Measurements from ENCODE around the gene EMILIN1. TPM values are rescaled to one million over a fixed set of nuclear protein-coding genes. Genes with fewer than 3 reads are reported as not detected.

Gene EMILIN1
- total RNA-seq, 4 donors from 2014 or later: 6.8 to 18.2 (median 11.3) TPM

GRCh38 chr2:27123302-27124150 lies 45.1 kb downstream of the EMILIN1 start, which contains the start of gene ABHD1:
ABHD1 (plus strand) TSS chr2:27123815; CDS start chr2:27123949, 134 bp downstream.
- ATAC-seq: peak; percentile 57 to 83
- DNase-seq: peak; percentile 57 to 76
- peak within 1 kb of the TSS; percentile 65 to 80 (median 70) for H3K4me3 ChIP-seq
- TF ChIP-seq CTCF (IDR thresholded peaks at IDR 0.05 in 4 of 5, conservative IDR thresholded peaks at IDR 0.05 in 1 of 5): no peak
- peak; percentile 56 to 71 for TF ChIP-seq POLR2A (IDR thresholded peaks at IDR 0.05)
- H3K36me3 ChIP-seq: no peaks in the 10 kb centered on the region
- peaks cover 16 to 27% of the 10 kb centered on the region in 2 donors for H3K4me1 ChIP-seq
- in situ Hi-C loops (cut with MboI; ENCODE audit: low sequenced_read_pairs in 4 of 4) (no loop called here), intact Hi-C loops (cut with DNase I; ENCODE audit: low total_unique reads) (loop anchor here (5.0 kb wide), 1 partner anchor 159 kb away; the partner anchor contains the start of gene TRIM54)
- peak within 1 kb of the TSS; percentile 83 to 93 (median 86) for H3K27ac ChIP-seq
- H3K27me3 ChIP-seq: no peaks in the 10 kb centered on the region
- H3K9me3 ChIP-seq: no peaks in the 10 kb centered on the region

- Histone ChIP-seq H3K27me3 (no peaks in the 10 kb centered on the region), H3K9me3 (no peaks in the 10 kb centered on the region), H3K4me3 (no peak overlapping the region), H3K27ac (peak overlapping the region; percentile 83 to 93 (median 86)), H3K36me3 (no peaks in the 10 kb centered on the region), H3K4me1 (peaks cover 15 to 27% of the 10 kb centered on the region in 2 donors)
- no peak for TF ChIP-seq POLR2A (IDR thresholded peaks at IDR 0.05)
- TF ChIP-seq CTCF (IDR thresholded peaks at IDR 0.05 in 4 of 5, conservative IDR thresholded peaks at IDR 0.05 in 1 of 5): no peak
- in situ Hi-C loops (cut with MboI; ENCODE audit: low sequenced_read_pairs in 4 of 4) (no loop called here), intact Hi-C loops (cut with DNase I; ENCODE audit: low total_unique reads) (no loop called here)
- ATAC-seq: no peak
- DNase-seq: no peak
Observed at GRCh38 chr2:27125104-27125503, 46.7 kb downstream of the EMILIN1 start.

- Histone ChIP-seq H3K4me1 (peaks cover 15 to 27% of the 10 kb centered on the region in 2 donors), H3K27ac (peak overlapping the region; percentile 83 to 93 (median 86)), H3K9me3 (no peaks in the 10 kb centered on the region), H3K36me3 (peaks cover 0 to 9% of the 10 kb centered on the region in 2 donors), H3K4me3 (no peak overlapping the region), H3K27me3 (no peaks in the 10 kb centered on the region)
- in situ Hi-C loops (cut with MboI; ENCODE audit: low sequenced_read_pairs in 4 of 4): no loop called here
- intact Hi-C loops (cut with DNase I; ENCODE audit: low total_unique reads): no loop called here
- DNase-seq (peak; percentile 82 to 84), ATAC-seq (peak; percentile 75 to 96)
- TF ChIP-seq CTCF (IDR thresholded peaks at IDR 0.05 in 4 of 5, conservative IDR thresholded peaks at IDR 0.05 in 1 of 5): no peak
- peak in 1 of 2 donors; percentile 55 for TF ChIP-seq POLR2A (IDR thresholded peaks at IDR 0.05)
Observed at GRCh38 chr2:27126252-27126710, 47.9 kb downstream of the EMILIN1 start.

GRCh38 chr2:27127883-27128667 lies 49.7 kb downstream of the EMILIN1 start:
- no peaks in the 10 kb centered on the region for H3K27me3 ChIP-seq
- peaks cover 22 to 30% of the 10 kb centered on the region in 2 donors for H3K4me1 ChIP-seq
- TF ChIP-seq POLR2A (IDR thresholded peaks at IDR 0.05) (no peak), CTCF (IDR thresholded peaks at IDR 0.05 in 4 of 5, conservative IDR thresholded peaks at IDR 0.05 in 1 of 5) (no peak)
- H3K4me3 ChIP-seq: no peak overlapping the region
- no peaks in the 10 kb centered on the region for H3K9me3 ChIP-seq
- intact Hi-C loops (cut with DNase I; ENCODE audit: low total_unique reads): no loop called here
- ATAC-seq (no peak), DNase-seq (no peak)
- peak overlapping the region in 3 of 4 donors; percentile 35 to 49 (median 48) for H3K27ac ChIP-seq
- in situ Hi-C loops (cut with MboI; ENCODE audit: low sequenced_read_pairs in 4 of 4): no loop called here
- H3K36me3 ChIP-seq: peaks cover 0 to 25% of the 10 kb centered on the region in 2 donors

Measured in gastrocnemius medialis (tissue), 4 donors.